MG63 (cell line): ENCODE results near the gene ABI2. TPM values are rescaled to one million over a fixed set of nuclear protein-coding genes. Genes with fewer than 3 reads are reported as not detected.
"Not testable (repeated sequence)": the region's sequence is repeated elsewhere in the genome, so short reads cannot be mapped to it uniquely, and the experiment has no call there.

Source experiments
- DNase-seq: peaks from one replicate; pipeline ENCODE4 v3.0.0-alpha.2; 2020
- H3K27me3 ChIP-seq: fragments of 250-450 bp; sonication (Bioruptor Pico); 2 replicates; pipeline ENCODE4 v1.5.1; 2020; ENCODE audit warnings: mild to moderate bottlenecking, moderate library complexity
- H3K36me3 ChIP-seq: fragments of 250-450 bp; sonication (Bioruptor Pico); 2 replicates; pipeline ENCODE4 v1.5.1; 2020; ENCODE audit warnings: mild to moderate bottlenecking, moderate library complexity
- H3K4me3 ChIP-seq: fragments of 250-450 bp; sonication (Bioruptor Pico); 2 replicates; pipeline ENCODE4 v1.5.1; 2020; ENCODE audit warnings: mild to moderate bottlenecking, moderate library complexity
- H3K9me3 ChIP-seq: fragments of 250-450 bp; sonication (Bioruptor Pico); 2 replicates; pipeline ENCODE4 v1.5.1; 2020; ENCODE audit warnings: mild to moderate bottlenecking, moderate library complexity
- total RNA-seq: library from RNA; depleted of rRNA; stranded (reverse); fragments of >200 nt; shearing (Covaris generic); gene quantifications from 2 replicates; pipeline ENCODE4 v1.2.3, GENCODE V29; 2014; ENCODE audit warnings: low replicate concordance; rRNA removed

Gene ABI2
- total RNA-seq = 22.1 and 33.6 TPM in 2 replicates

- peak; percentile 89 for DNase-seq
- Histone ChIP-seq H3K27me3 (no peaks in the 10 kb centered on the region), H3K9me3 (no peaks in the 10 kb centered on the region), H3K4me3 (peak within 1 kb of the TSS; percentile 92), H3K36me3 (peaks cover 12% of the 10 kb centered on the region)
Observed at GRCh38 chr2:203327901-203328759, at the start of gene ABI2. ABI2 (plus strand) TSS chr2:203328394; CDS start chr2:203328515, 121 bp downstream.

- Histone ChIP-seq H3K9me3 (no peaks in the 10 kb centered on the region), H3K4me3 (no peak overlapping the region), H3K36me3 (peaks cover 57% of the 10 kb centered on the region), H3K27me3 (no peaks in the 10 kb centered on the region)
- DNase-seq = no peak
Observed at GRCh38 chr2:203279288-203279687, 48.9 kb upstream of the ABI2 start.

GRCh38 chr2:203280428-203281064 is 47.6 kb upstream of the ABI2 start:
- Histone ChIP-seq H3K36me3 (peaks cover 61% of the 10 kb centered on the region), H3K9me3 (no peaks in the 10 kb centered on the region), H3K4me3 (no peak overlapping the region), H3K27me3 (no peaks in the 10 kb centered on the region)
- peak; percentile 34 for DNase-seq

GRCh38 chr2:203282101-203282500 is 46.1 kb upstream of the ABI2 start:
- H3K27me3 ChIP-seq = no peaks in the 10 kb centered on the region
- no peak overlapping the region for H3K4me3 ChIP-seq
- peaks cover 66% of the 10 kb centered on the region for H3K36me3 ChIP-seq
- H3K9me3 ChIP-seq = no peaks in the 10 kb centered on the region
- no peak for DNase-seq

GRCh38 chr2:203286532-203286931 is 41.7 kb upstream of the ABI2 start:
- Histone ChIP-seq H3K27me3 (no peaks in the 10 kb centered on the region), H3K36me3 (peaks cover 53% of the 10 kb centered on the region), H3K4me3 (no peak overlapping the region), H3K9me3 (no peaks in the 10 kb centered on the region)
- DNase-seq = no peak

GRCh38 chr2:203301667-203302066 is 26.5 kb upstream of the ABI2 start:
- no peaks in the 10 kb centered on the region for H3K27me3 ChIP-seq

GRCh38 chr2:203302586-203302985 is 25.6 kb upstream of the ABI2 start:
- H3K27me3 ChIP-seq, H3K9me3 ChIP-seq, H3K4me3 ChIP-seq, DNase-seq: not testable (repeated sequence)
- peaks cover 21% of the 10 kb centered on the region for H3K36me3 ChIP-seq

More at GRCh38 chr2:203301667-203302066, 26.5 kb upstream of the ABI2 start:
- H3K9me3 ChIP-seq = no peaks in the 10 kb centered on the region
- no peak for DNase-seq
- H3K36me3 ChIP-seq = peaks cover 14% of the 10 kb centered on the region
- H3K4me3 ChIP-seq = no peak overlapping the region

- Histone ChIP-seq H3K4me3 (no peak overlapping the region), H3K9me3 (peaks cover 7% of the 10 kb centered on the region)
Observed at GRCh38 chr2:203310688-203311436, 17.3 kb upstream of the ABI2 start.

GRCh38 chr2:203326356-203326755 is 1.8 kb upstream of the ABI2 start:
- no peak overlapping the region for H3K4me3 ChIP-seq
- H3K36me3 ChIP-seq = peaks cover 8% of the 10 kb centered on the region

More at GRCh38 chr2:203310688-203311436, 17.3 kb upstream of the ABI2 start:
- DNase-seq = no peak
- H3K27me3 ChIP-seq = no peaks in the 10 kb centered on the region
- peaks cover 12% of the 10 kb centered on the region for H3K36me3 ChIP-seq

GRCh38 chr2:203327582-203327900 is 653 bp upstream of the ABI2 start:
- peaks cover 8% of the 10 kb centered on the region for H3K36me3 ChIP-seq
- no peaks in the 10 kb centered on the region for H3K27me3 ChIP-seq
- peak overlapping the region; percentile 92 for H3K4me3 ChIP-seq
- DNase-seq = no peak
- no peaks in the 10 kb centered on the region for H3K9me3 ChIP-seq

More at GRCh38 chr2:203326356-203326755, 1.8 kb upstream of the ABI2 start:
- Histone ChIP-seq H3K9me3 (no peaks in the 10 kb centered on the region), H3K27me3 (no peaks in the 10 kb centered on the region)
- no peak for DNase-seq

GRCh38 chr2:203328760-203329540 is 756 bp downstream of the ABI2 start:
- H3K4me3 ChIP-seq = peak overlapping the region; percentile 92
- no peaks in the 10 kb centered on the region for H3K27me3 ChIP-seq
- H3K9me3 ChIP-seq = no peaks in the 10 kb centered on the region
- peaks cover 18% of the 10 kb centered on the region for H3K36me3 ChIP-seq
- DNase-seq = peak; percentile 77

- no peak for DNase-seq
- Histone ChIP-seq H3K4me3 (peak overlapping the region; percentile 92), H3K9me3 (no peaks in the 10 kb centered on the region), H3K36me3 (peaks cover 29% of the 10 kb centered on the region), H3K27me3 (no peaks in the 10 kb centered on the region)
Observed at GRCh38 chr2:203330434-203330833, 2.2 kb downstream of the ABI2 start.

- no peak for DNase-seq
- no peaks in the 10 kb centered on the region for H3K9me3 ChIP-seq
- no peak overlapping the region for H3K4me3 ChIP-seq
- peaks cover 51% of the 10 kb centered on the region for H3K36me3 ChIP-seq
- H3K27me3 ChIP-seq = no peaks in the 10 kb centered on the region
Observed at GRCh38 chr2:203338322-203338721, 10.1 kb downstream of the ABI2 start.

- no peaks in the 10 kb centered on the region for H3K9me3 ChIP-seq
- H3K4me3 ChIP-seq = no peak overlapping the region
- peaks cover 50% of the 10 kb centered on the region for H3K36me3 ChIP-seq
- H3K27me3 ChIP-seq = no peaks in the 10 kb centered on the region
- peak; percentile 61 for DNase-seq
Observed at GRCh38 chr2:203340791-203341487, 12.7 kb downstream of the ABI2 start.

GRCh38 chr2:203341741-203342310 is 13.6 kb downstream of the ABI2 start:
- Histone ChIP-seq H3K4me3 (no peak overlapping the region), H3K36me3 (peaks cover 48% of the 10 kb centered on the region), H3K9me3 (no peaks in the 10 kb centered on the region), H3K27me3 (no peaks in the 10 kb centered on the region)
- DNase-seq = no peak
